Measurements from ENCODE around the gene JARID2.
"Not testable (repeated sequence)": the region's sequence is repeated elsewhere in the genome, so short reads cannot be mapped to it uniquely, and the experiment has no call there.

The JARID2 gene

DNA sequence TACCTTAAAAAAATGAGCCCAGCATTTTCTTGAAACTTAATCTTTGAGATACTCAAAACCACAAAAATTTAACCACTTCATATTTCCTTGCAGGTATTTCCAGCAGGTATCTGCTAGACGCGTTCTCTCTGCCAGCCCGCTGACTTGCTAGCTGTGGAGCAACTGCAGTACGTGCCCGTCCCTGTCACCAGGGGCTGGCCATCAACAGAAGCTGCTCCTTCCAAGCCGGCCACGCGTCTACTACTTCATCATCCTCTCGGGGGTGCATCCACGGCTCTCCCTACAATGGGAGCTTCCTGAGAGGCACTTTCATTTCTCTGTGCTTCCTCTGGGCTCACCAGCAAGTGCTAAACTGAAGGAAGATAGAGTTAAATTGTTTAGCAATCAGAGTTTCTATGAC lies 284.5 kb downstream of the JARID2 start:
- DNase-seq, result no peak

DNA sequence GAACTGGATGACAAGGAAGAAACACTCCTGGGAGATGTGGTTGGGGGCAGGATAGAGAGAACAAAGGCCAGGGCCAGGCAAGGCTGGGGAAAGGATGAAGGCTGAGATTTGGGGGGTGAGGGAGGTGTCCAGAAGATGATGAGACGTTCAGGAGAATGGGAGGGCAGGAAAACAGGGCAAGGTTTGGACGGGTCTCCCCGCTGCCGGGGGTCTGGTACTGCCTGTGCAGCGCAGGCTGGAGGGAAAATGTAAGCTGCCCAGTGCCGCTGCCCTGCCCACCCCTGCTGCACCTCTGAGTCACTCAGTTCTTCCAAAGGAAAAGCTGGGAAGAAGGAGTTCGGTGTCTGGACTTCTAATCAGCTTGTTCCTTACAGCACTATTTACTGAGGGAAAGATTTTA lies 286.1 kb downstream of the JARID2 start:
- DNase-seq, result no peak

DNA sequence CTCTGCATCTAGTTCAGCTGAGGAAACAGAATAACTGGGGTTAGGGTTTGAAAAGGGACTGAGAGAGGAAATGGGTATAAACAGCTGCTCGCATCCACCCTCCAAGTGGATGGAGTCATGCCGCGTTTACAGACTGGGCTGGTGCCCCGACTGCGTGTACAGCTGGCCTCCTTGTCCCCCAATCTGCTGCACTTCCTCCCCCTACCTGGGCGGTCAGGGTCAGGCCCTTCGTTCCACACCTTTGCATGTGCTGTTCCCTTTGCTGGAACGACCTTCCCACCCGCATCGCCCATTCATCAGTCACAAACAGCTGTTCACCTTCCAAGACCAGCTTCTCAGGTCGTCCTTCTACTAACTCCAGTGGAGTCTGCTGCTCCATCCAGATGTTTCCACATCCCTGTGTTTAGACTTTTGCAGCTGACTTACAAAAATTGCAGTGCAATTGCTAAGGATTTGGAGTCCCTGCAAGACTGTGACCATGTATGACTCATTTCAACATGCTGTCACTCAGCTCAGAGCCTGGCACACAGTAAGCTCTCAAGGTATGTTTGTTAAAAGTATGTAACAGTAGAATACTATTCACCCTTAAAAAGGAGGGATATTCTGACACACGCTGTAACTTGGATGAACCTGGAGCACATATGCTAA lies 287.6 kb downstream of the JARID2 start:
- no peak for DNase-seq

DNA sequence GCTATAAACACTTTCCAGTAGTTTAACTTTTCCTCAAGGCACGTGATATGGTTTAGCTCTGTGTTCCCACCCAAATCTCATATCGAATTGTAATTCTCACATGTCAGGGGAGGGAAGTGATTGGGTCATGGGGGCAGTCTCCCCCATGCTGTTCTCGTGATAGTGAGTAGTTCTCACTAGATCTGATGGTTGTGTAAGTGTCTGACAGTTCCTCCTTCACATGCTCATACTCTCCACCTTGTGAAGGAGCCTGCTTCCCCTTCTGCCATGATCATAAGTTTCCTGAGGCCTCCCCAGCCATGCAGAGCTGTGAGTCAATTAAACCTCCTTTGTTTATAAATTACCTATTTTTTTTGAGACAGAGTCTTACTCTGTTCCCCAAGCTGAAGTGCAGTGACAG lies 289.1 kb downstream of the JARID2 start:
- DNase-seq, result no peak

DNA sequence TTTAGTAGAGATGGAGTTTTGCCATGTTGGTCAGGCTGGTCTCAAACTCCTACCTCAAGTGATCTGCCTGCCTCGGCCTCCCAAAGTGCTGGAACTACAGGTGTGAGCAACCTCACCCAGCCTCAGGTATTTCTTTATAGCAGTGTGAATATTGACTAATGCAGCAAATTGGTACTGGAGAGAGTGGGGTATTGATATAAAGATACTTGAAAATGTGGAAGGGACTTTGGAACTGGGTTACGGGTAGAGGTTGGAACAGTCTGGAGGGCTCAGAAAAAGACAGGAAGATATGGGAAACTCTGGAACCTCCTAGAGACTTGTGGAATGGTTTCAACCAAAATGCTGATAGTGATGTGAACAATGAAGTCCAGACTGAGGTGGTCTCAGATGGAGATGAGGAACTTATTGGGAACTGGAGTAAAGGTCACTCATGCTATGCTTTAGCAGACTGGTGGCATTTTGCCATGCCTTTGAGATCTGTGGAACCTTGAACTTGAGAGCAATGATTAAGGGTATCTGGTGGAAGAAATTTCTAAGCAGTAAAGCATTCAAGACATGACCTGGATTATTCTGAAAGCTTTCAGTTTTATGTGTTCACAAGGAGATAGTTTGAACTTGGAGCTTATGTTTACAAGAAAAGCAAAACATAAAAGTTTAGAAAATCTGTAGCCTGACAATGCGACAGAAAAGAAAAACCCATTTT lies 289.8 kb downstream of the JARID2 start:
- DNase-seq, result no peak

DNA sequence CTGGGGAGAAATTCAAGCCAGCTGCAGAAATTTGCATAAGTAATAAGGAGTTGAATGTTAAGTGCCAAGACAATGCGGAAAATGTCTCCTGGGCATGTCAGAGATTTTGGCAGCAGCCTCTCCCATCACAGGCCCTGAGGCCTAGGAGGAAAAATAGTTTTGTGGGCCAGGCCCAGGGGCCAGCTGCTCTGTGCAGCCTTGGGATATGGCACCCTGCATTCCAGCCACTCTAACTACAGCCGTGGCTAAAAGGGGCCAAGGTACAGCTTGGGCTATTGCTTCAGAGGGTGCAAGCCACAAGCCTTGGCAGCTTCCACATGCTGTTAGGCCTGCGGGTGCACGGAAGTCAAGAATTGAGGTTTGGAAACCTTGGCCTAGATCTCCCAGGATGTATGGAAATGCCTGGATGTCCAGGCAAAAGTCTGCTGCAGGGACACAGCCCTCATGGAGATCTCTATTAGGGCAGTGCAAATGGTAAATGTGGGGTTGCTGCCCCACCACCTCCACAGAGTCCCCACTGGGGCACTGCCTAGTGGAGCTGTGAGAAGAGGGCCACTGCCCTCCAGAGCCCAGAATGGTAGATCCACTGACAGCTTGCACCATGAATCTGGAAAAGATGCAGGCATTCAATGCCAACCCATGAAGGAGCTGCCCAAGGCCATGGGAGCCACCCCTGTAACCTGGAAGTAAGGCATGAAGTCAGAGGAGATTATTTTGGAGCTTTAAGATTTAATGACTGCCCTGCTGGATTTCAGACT lies 290.5 kb downstream of the JARID2 start:
- no peak for DNase-seq

DNA sequence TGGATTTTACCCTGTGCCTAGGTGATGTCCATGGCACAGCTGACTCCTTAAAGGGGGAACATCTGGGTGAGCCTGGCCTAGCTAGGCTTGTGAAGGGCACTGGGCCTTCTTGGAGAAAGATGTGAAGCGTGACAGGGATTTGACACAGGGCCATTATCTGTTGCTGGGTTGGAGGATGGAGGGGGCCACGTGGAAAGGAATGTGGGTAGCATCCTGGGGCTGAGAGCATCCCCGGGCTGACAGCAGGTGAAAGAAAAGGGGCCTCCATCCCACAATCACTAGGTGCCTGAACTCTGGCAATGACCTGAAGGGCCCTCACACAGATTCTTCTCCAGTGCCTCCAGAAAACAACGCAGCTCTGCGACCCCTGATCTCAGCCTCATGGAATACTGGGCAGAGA lies 292.2 kb downstream of the JARID2 start:
- no peak for DNase-seq

DNA sequence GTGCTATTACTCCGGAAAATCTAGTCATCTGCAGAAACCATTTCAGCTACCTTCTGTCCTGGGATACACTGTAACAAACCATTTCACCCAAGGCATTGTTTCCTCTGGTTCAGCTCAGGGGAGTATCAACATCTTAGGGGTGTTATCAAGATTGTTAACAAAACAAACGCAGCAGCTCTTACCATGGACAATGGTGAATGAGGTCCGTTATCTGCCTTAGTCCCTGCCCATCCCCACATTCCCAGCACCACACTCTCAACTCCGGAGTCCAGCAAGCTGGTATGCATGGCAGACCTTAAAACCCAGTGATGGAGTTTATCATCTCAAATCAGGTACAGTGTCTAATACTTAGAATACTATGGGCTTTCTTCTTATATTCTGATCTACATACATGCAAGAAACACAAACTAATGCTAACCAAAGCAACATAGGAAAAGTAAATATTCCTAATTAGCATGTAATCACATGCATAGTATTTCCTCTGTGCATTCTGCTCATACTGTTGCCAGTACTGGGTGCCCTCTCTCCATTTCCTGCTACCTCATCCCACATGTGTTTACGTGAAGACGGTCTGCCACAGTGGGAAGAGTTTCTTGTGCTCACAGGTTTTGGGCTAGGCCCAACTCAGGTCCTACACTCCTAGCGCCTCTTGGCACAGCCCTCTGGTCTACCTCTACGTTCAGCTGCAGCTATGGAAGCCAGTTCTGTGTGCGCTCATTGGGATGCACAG lies 293.1 kb downstream of the JARID2 start:
- DNase-seq, result no peak

DNA sequence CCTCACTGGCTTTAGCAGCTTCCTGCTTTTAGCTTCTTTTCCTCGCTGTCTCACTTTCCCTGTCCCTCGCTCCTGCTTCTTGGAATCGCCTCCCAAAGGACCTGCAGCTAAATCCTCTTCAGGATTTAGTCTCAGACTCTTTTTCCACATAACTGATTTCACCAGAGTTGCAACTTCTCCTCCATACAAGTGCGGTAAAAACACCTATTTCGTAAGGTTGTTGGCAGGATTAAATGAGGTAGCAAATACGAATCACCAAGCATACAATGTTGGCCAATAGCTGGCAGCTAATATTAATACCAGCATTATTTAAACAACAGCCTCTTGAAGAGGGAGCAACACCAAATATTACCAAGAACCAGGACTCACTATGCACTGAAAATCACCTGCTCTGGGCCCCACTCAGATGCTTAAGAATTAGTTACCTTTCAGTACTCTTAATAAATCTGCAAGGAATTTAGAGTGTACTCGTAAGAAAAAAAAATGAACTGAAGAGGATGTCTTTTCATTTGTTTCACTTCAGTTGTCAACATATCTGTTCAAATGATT lies 293.9 kb downstream of the JARID2 start:
- no peak for DNase-seq

DNA sequence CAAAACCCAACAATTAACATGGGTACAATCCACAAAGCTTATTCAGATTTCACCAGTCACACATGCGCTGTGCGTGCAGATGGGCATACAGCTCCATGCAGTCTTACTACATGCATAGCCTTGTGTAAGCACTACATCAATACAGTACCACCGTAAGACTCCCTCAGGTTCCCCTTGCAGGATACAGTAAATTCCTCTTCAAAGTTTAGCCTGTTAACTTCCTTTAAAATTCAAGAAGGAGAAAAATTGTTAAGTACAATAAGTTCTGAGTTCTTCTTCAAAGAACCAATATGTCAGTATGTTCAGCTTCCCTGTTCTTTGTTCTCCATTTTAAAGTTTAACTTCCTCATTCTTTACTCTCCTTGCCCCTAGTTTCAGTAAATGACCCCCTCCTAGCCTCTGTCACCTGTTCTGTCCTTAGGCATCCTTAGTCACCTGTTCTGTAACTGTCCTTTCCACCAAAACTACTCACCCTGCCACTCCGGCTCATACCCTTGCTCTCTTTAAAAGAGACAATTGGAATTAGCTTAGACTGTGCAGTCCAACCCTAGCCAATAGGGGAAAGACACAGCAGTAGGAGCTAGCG lies 297.6 kb downstream of the JARID2 start:
- DNase-seq, result not testable (repeated sequence)

DNA sequence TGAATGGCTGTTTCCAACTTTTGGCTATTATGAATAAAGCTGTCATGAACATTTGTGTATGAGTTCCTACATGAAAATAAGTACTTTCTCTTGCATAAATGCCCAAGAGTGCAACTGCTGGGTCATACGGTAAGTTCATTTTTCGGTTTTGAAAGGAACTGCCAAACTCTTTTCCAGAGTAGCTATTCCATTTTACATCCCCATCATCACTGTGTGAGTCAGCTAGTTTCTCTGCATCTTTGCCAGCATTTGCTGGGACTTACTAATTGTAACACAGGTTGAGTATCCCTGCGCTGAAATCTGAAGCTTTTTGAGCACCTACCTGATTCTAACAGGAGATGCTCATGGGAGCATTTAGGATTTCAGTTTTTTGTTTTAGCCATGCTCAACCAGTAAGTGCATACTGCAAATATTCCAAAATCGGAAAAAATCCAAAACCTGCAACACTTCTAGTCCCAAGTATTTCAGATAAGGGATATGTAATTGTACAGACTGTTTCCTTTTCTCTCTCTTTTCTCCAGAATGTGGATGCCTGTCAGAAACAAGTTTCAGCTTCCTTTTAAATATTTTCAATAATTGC lies 298.5 kb downstream of the JARID2 start:
- no peak for DNase-seq

DNA sequence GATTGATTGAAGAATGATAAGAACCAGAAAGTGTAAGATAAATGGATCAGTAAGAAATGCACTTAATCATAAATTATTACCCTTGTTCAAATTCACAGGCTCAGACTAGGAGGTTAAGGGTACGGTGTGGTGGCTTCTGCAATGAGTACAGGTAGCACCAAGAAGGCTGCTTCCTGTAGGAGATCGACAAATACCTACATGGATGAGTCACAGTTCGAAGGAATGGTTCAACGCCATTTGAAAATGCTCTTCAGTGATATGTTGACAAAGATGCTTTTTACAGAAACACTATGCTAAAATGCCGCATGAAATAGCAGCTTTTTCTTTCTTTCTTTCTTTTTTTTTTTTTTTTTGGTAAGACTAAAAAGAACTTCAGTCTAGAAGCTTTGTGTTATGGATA lies 300.7 kb downstream of the JARID2 start:
- DNase-seq, result no peak

DNA sequence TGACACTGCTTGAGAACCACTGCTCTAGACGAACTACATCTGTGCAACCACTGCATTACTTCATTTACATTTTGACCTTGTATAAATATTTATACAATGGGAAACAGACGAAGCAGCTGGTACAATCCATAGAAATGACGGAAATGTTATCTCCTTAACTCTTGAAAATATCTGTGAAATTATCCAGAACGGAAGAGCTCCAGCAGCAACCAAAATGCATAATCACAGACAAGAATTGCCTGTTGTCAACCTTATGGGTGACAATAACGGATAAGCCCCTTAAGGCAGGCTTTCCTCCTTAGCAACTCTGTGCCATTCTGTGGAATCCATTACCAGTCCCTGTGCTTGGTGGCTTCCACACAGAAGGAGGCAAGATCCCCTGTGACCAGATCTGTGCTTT lies 301.5 kb downstream of the JARID2 start:
- DNase-seq, result no peak

DNA sequence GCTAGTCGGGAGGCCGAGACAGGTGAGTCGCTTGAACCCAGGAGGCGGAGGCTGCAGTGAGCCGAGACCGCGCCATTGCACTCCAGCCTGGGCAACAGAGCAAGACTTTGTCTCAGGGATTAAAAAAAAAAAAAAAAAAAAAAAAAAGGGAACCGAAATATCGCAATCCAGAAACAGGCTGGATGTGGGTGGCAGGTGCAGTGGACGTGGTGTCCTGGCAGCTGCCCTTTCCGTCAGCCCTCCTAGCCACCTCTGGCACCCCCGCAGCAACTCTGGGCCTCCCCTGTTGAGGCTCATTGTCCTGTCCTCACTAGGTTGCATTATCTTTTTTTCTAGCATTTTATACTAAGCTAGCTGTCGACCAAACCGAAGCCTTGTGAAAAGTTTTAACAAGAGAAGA lies 303.5 kb downstream of the JARID2 start:
- DNase-seq, result no peak

DNA sequence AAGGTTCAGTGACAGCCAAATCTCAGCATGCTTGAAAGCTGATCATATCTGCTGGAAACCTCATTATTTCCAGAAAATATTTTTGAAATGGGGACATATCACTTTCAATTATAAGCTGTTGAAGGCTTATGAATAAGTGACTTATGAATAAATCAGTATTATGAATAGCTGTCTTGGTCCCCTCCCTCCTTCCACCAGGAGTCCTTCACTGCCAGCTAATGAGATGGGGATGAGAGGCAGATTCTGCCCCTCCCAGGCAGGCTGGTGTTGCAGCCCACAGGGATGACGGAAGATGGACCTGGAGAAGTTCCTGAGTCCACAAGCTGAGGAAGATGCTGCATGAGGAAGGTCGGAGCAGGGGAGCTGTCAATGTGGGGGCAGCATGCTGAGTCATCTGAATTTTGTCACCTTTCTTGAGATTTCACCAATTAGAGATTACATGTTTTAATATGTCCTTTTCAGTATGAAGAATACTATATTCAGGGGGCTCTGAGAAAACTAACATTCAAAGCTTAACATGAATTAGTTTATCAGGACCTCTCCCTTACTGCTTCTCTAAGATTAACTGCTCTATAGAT lies 304.8 kb downstream of the JARID2 start:
- no peak for DNase-seq

DNA sequence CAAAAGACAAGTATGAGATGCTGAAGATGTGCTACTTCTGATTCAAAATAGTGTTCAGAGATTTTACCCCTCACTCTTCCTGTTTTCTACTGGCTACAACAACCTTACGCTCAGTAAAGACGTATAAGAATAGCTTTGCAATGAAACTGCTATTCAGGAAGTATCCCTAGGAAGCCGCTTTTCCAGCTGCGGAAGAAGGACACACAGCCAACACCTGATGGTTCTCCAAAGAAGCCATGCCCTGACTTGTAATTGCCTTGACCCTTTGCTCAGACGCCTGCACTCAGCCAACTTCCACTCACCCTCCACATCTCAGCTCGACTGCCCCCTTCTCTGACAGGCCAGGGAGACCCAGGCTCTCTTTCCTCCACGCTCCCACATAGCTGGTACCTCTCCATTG lies 305.4 kb downstream of the JARID2 start:
- no peak for DNase-seq

DNA sequence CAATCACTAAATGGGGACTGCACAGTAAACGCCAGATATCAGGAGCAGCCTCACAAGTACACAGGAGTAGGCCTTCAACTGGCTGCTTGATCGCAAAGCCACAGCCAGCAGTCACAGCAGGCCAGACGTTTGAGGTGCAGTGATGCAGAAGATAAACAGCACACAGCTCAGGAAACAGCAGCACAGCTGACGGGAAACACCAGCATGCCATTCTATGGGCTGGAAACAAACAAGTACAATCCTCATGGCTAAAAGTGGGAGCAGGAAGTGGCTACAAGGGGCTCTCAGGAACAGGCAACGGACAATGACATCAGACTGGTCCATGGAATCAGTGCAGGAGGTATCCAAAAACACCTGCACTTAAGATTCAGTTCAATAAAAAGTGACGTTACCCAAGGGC lies 305.9 kb downstream of the JARID2 start:
- no peak for DNase-seq

DNA sequence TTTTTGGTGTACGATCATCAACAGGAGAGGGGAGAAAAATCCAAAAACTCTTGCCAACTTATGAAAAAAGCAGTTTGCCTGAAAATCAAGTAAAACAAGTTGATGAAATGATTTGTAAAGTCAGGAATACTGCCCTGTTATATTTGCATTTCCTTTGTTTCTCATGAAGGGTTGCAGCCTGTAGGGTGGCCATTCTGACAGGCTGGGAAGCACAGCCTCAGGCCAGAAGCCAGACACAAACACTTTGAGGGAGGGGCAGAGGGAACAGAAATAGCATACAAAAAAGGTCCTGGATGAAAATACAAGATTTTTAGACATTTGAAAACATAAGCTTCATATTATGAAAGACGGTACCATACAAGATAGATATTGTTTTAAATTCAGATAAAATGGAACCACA lies 307.2 kb downstream of the JARID2 start:
- no peak for DNase-seq

DNA sequence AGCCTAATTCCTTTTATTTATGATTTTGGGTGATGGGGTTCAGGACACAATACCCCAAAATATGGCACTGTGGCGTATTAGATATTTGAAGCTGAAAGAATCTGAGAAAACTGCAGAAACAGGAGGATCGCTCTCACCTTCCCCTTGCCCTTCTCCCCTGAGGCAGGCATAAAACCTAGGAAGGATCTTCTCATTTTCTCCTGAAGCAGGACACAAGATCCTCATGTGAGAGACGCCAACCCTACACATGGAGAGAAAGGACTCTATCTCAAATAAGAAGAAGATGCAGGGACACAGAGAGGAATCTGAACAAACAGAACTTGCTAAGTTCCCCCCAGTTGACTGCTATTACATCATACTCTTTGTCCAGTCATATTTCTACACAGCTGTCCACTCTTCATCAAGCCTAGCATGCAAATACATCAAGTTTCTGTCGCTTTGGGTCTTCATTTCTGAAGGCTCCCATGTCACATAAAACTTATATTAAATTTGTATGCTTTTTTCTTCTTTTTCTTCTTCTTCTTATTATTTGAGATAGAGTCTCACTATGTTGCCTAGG lies 307.9 kb downstream of the JARID2 start:
- DNase-seq, result no peak

DNA sequence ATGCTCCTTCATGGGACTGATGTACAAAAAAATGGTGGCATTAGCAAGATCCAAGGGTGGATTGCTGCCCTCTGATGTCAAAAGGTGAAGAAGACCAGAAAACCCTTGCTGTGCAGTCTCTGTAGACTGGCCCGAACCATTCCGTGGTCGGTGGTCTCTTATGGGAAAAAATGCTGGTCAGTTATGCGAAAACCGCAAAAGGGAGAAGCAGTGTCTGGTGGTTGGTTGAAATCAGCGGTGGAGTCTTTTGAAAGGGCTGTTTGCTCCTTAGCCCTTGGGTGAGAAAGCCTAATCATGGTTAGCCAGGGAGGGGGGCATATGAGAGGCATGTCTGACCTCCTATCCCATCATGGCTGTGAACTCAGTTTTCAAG lies 308.8 kb downstream of the JARID2 start:
- DNase-seq, result no peak

DNA sequence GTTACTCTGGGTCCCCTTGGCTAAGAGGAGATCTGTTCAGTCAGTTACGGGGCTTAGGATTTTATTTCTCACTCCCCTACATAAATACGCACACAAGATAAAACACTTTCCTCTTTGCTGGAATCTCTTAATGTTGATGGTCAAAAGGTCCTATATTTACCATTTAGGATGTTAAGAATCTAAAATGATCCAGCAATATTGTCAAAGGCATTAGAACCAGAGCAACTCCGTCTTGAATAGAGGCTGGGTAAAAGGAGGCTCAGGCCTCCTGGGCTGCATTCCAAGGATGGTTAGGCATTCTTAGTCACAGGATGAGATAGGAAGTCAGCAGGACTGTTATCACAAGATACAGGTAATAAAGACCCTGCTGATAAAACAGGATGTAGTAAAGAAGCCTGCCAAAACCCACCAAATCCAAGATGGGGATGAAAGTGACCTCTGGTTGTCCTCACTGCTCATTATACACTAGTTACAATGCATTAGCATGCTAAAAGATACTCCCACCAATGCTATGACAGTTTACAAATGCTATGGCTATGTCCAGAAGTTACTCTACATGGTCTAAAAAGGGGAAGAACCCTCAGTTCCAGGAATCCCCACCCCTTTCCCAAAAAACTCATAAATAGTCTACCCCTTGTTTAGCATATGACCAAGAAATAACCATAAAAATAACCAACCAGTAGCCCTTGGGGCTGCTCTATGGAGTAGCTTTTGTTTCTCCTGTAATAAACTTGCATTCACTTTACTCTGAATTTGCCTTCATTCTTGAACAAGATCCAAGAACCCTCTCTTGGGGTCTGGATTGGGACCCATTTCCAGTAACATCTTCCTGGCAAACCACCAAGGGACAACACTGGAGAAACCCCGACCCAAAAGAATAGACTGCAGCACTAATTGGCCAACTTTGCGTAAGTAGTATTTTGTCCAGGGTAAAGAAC lies 309.5 kb downstream of the JARID2 start:
- no peak for DNase-seq

Data from stimulated activated CD4-positive, alpha-beta T cell treated with anti-CD3 and anti-CD28 coated beads, Interleukin-15, amount 100 ng/mL, for 24 hours (primary cell).